Erythroblast (primary cell): ENCODE measurements around the gene ZNF26.

Source experiments
- GATA1 ChIP-seq: IDR thresholded peaks from 2 replicates; pipeline ENCODE4 v1.6.1; 2011; ENCODE audit warnings: low read depth, mild to moderate bottlenecking, control low read depth, low read length, moderate library complexity
- POLR2A ChIP-seq: IDR thresholded peaks from 2 replicates; pipeline ENCODE4 v1.6.1; 2011; ENCODE audit warnings: mild to moderate bottlenecking, low read length

- TF ChIP-seq POLR2A = peak; percentile 80
- no peak for TF ChIP-seq GATA1
Observed at GRCh38 chr12:132986001-132986884, at the start of gene ZNF26.
